Measurements from ENCODE around the gene TMEM185B.
"Not testable (repeated sequence)": the region's sequence is repeated elsewhere in the genome, so short reads cannot be mapped to it uniquely, and the experiment has no call there.

TMEM185B gene

GRCh38 chr2:120223034-120223912 is at the start of gene TMEM185B:
TSS of gene TMEM185B (minus strand) at chr2:120223400. CDS start at chr2:120222976, 424 bp downstream.
- peak; percentile 64 for DNase-seq (ENCODE audit: low read depth)

GRCh38 chr2:120271711-120272379 is 48.6 kb upstream of the TMEM185B start:
- DNase-seq (ENCODE audit: low read depth): no peak

GRCh38 chr2:120269816-120270215 is 46.6 kb upstream of the TMEM185B start:
- DNase-seq (ENCODE audit: low read depth): no peak

GRCh38 chr2:120269076-120269744 is 46.0 kb upstream of the TMEM185B start:
- DNase-seq (ENCODE audit: low read depth): no peak

- DNase-seq (ENCODE audit: low read depth): no peak
Observed at GRCh38 chr2:120267348-120267747, 44.1 kb upstream of the TMEM185B start.

GRCh38 chr2:120265006-120265405 is 41.8 kb upstream of the TMEM185B start:
- no peak for DNase-seq (ENCODE audit: low read depth)

GRCh38 chr2:120262761-120263428 is 39.7 kb upstream of the TMEM185B start:
- DNase-seq (ENCODE audit: low read depth): no peak

- DNase-seq (ENCODE audit: low read depth): no peak
Observed at GRCh38 chr2:120262150-120262549, 39.0 kb upstream of the TMEM185B start.

- no peak for DNase-seq (ENCODE audit: low read depth)
Observed at GRCh38 chr2:120261387-120262006, 38.3 kb upstream of the TMEM185B start.

GRCh38 chr2:120260736-120261135 is 37.5 kb upstream of the TMEM185B start:
- DNase-seq (ENCODE audit: low read depth): no peak

GRCh38 chr2:120259939-120260338 is 36.7 kb upstream of the TMEM185B start:
- not testable (repeated sequence) for DNase-seq (ENCODE audit: low read depth)

- no peak for DNase-seq (ENCODE audit: low read depth)
Observed at GRCh38 chr2:120258196-120258595, 35.0 kb upstream of the TMEM185B start.

GRCh38 chr2:120257522-120257921 is 34.3 kb upstream of the TMEM185B start:
- DNase-seq (ENCODE audit: low read depth): no peak

GRCh38 chr2:120256651-120257000 is 33.4 kb upstream of the TMEM185B start:
- DNase-seq (ENCODE audit: low read depth): no peak

GRCh38 chr2:120255986-120256650 is 32.9 kb upstream of the TMEM185B start:
- no peak for DNase-seq (ENCODE audit: low read depth)

GRCh38 chr2:120255071-120255470 is 31.9 kb upstream of the TMEM185B start:
- DNase-seq (ENCODE audit: low read depth): no peak

GRCh38 chr2:120254178-120254577 is 31.0 kb upstream of the TMEM185B start:
- DNase-seq (ENCODE audit: low read depth): no peak

GRCh38 chr2:120253021-120253882 is 30.1 kb upstream of the TMEM185B start:
- peak; percentile 55 for DNase-seq (ENCODE audit: low read depth)

- peak; percentile 97 for DNase-seq (ENCODE audit: low read depth)
Observed at GRCh38 chr2:120252225-120253020, 29.2 kb upstream of the TMEM185B start, which contains the start of gene RALB. TSS of gene RALB (plus strand) at chr2:120252852. CDS start at chr2:120278665, 25,813 bp downstream.

Measured in GM04504 (cell line).